Nephron progenitor cell (in vitro differentiated cells): Measurements from ENCODE around the gene CDC34.

Source experiments
- DNase-seq: peaks from one replicate; pipeline ENCODE4 v3.0.0; 2021
- H3K27ac Mint-ChIP-seq: 2 replicates; pipeline ENCODE4 v1.8.0; 2021; ENCODE audit warnings: mild to moderate bottlenecking, moderate library complexity, mixed read lengths
- H3K27me3 Mint-ChIP-seq: 2 replicates; pipeline ENCODE4 v1.8.0; 2021; ENCODE audit warnings: mild to moderate bottlenecking, low read depth, mixed read lengths; ENCODE audit not compliant: poor library complexity
- H3K36me3 Mint-ChIP-seq: 2 replicates; pipeline ENCODE4 v1.8.0; 2021; ENCODE audit warnings: low read depth, mixed read lengths
- H3K4me1 Mint-ChIP-seq: 2 replicates; pipeline ENCODE4 v1.8.0; 2021; ENCODE audit warnings: mixed read lengths
- H3K4me3 Mint-ChIP-seq: 2 replicates; pipeline ENCODE4 v1.8.0; 2021; ENCODE audit warnings: mild to moderate bottlenecking, moderate library complexity, mixed read lengths
- H3K9me3 Mint-ChIP-seq: 2 replicates; pipeline ENCODE4 v1.8.0; 2021; ENCODE audit warnings: mild to moderate bottlenecking, moderate library complexity, mixed read lengths
- CTCF ChIP-seq: fragments of 200-600 bp; sonication (generic); IDR thresholded peaks from 2 replicates; pipeline ENCODE4 v1.5.0; 2021; ENCODE audit warnings: antibody characterized with exemption

CDC34 gene

GRCh38 chr19:524062-524674 lies 7.4 kb upstream of the CDC34 start:
- no peak for TF ChIP-seq CTCF
- Mint-ChIP-seq H3K9me3 (no peaks in the 10 kb centered on the region), H3K27me3 (peaks cover 6% of the 10 kb centered on the region), H3K27ac (no peak overlapping the region), H3K4me3 (no peak overlapping the region), H3K4me1 (peaks cover 46% of the 10 kb centered on the region), H3K36me3 (peaks cover 15% of the 10 kb centered on the region)
- no peak for DNase-seq

- DNase-seq: no peak
- Mint-ChIP-seq H3K27me3 (peaks cover 6% of the 10 kb centered on the region), H3K4me3 (no peak overlapping the region), H3K9me3 (no peaks in the 10 kb centered on the region), H3K36me3 (peaks cover 11% of the 10 kb centered on the region), H3K4me1 (peaks cover 48% of the 10 kb centered on the region), H3K27ac (no peak overlapping the region)
- TF ChIP-seq CTCF: no peak
Observed at GRCh38 chr19:525029-525428, 6.5 kb upstream of the CDC34 start.

- no peak for DNase-seq
- no peaks in the 10 kb centered on the region for H3K9me3 Mint-ChIP-seq
- peaks cover 7% of the 10 kb centered on the region for H3K36me3 Mint-ChIP-seq
- H3K27me3 Mint-ChIP-seq: peaks cover 6% of the 10 kb centered on the region
- peak overlapping the region; percentile 16 for H3K27ac Mint-ChIP-seq
- TF ChIP-seq CTCF: no peak
- H3K4me3 Mint-ChIP-seq: no peak overlapping the region
- peaks cover 51% of the 10 kb centered on the region for H3K4me1 Mint-ChIP-seq
Observed at GRCh38 chr19:525857-526419, 5.6 kb upstream of the CDC34 start.

- peak overlapping the region; percentile 80 for H3K4me3 Mint-ChIP-seq
- no peak for TF ChIP-seq CTCF
- DNase-seq: no peak
- H3K9me3 Mint-ChIP-seq: no peaks in the 10 kb centered on the region
- H3K27ac Mint-ChIP-seq: peak overlapping the region; percentile 64
- peaks cover 49% of the 10 kb centered on the region for H3K4me1 Mint-ChIP-seq
- H3K36me3 Mint-ChIP-seq: no peaks in the 10 kb centered on the region
- H3K27me3 Mint-ChIP-seq: no peaks in the 10 kb centered on the region
Observed at GRCh38 chr19:530134-531008, 1.2 kb upstream of the CDC34 start.

GRCh38 chr19:531009-531752 lies 379 bp upstream of the CDC34 start:
- DNase-seq: peak; percentile 92
- H3K9me3 Mint-ChIP-seq: no peaks in the 10 kb centered on the region
- peak overlapping the region; percentile 36 for H3K27ac Mint-ChIP-seq
- peak overlapping the region; percentile 80 for H3K4me3 Mint-ChIP-seq
- H3K27me3 Mint-ChIP-seq: no peaks in the 10 kb centered on the region
- TF ChIP-seq CTCF: no peak
- H3K4me1 Mint-ChIP-seq: peaks cover 41% of the 10 kb centered on the region
- H3K36me3 Mint-ChIP-seq: no peaks in the 10 kb centered on the region
